ENCODE data around the gene HS2ST1. TPM values are rescaled to one million over a fixed set of nuclear protein-coding genes. Genes with fewer than 3 reads are reported as not detected.

The HS2ST1 gene
- total and polyA plus RNA-seq, 2 experiments from 2014 or later, result 10.1 to 15.2 TPM

DNA sequence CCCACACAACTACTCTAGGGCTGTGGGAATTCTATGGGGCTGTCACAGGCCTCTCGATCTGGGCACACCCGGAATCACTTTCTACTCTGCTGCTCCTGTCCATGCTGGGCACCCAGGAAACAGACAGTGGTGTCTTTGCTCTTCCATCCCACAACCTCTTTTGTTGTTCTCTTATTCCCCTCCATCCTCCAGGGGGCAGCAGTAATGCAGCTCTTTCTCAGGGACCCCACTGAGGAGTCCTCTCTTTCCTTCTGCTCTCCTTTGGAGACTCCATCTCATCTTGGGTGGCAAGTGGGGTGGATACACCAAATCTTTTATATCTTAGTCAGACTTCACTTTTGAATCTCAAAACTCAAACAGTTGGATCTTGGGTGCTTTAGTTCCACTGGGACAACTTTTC lies 206.3 kb downstream of the HS2ST1 start:
- H3K9ac ChIP-seq, result no peak overlapping the region
- no peaks in the 10 kb centered on the region for H3K27me3 ChIP-seq (replicated peaks; ENCODE audit: insufficient read depth)
- in situ Hi-C loops (cut with MboI), result no loop called here

DNA sequence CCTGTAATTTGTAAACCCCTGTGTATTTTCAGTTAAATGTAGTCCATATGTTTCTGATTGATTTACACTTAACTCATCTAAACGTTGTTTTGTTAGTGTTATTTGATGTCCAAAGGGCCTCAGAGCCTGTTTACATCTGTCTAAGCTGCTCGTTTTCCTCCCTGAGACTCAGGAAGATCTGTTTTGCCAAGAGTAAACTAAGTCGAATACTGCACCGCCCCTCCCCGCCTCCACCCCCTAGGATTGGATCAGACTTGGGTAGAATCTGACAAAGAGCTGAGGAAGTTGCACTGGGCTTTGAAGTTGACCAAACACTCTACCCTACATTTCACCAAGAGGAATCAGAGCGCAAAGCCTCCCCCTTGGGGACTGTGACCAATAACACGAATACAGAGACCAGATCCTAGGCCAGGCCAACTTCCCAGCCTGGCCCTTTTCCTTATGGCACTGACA lies 207.3 kb downstream of the HS2ST1 start:
- Histone ChIP-seq H3K27me3 (replicated peaks; ENCODE audit: insufficient read depth) (no peaks in the 10 kb centered on the region), H3F3A (ENCODE audit: insufficient read depth) (no peaks in the 10 kb centered on the region), H3K4me3 (no peak overlapping the region), H3K9me2 (ENCODE audit: insufficient read depth) (no peaks in the 10 kb centered on the region), H4K20me1 (ENCODE audit: insufficient read depth) (no peaks in the 10 kb centered on the region), H3K79me2 (ENCODE audit: insufficient read depth) (no peaks in the 10 kb centered on the region), H3K27ac (no peak overlapping the region), H3K9me3 (ENCODE audit: low read depth) (no peaks in the 10 kb centered on the region), H3K4me1 (ENCODE audit: insufficient read depth) (peaks cover 6% of the 10 kb centered on the region; the same call in 1 of the 2 replicates), H3K36me3 (ENCODE audit: low read depth) (no peaks in the 10 kb centered on the region), H2AFZ (no peak overlapping the region), H3K4me2 (ENCODE audit: unreplicated experiment) (no peak overlapping the region), H3K9ac (no peak overlapping the region)
- 40 to 43% methylated on average over 7 of the region's 7 CpGs for WGBS, 2 experiments (ENCODE audit: low coverage in 1 of 2, low lambda C conversion rate in 2 of 2, missing lambda C conversion rate in 2 of 2)
- no peak for DNase-seq
- in situ Hi-C loops (cut with MboI), result no loop called here
- TF ChIP-seq EZH2phosphoT487 (IDR thresholded peaks at IDR 0.05; ENCODE audit: insufficient read depth, low read depth) (no peak), EZH2 (IDR thresholded peaks at IDR 0.05; ENCODE audit: insufficient read depth, poor library complexity, severe bottlenecking) (no peak)

More for the DNA sequence above, 206.3 kb downstream of the HS2ST1 start:
- Histone ChIP-seq H3K79me2 (ENCODE audit: insufficient read depth) (no peaks in the 10 kb centered on the region), H2AFZ (no peak overlapping the region), H3F3A (ENCODE audit: insufficient read depth) (peaks cover 5% of the 10 kb centered on the region; the same call in 1 of the 2 replicates), H3K4me2 (ENCODE audit: unreplicated experiment) (no peak overlapping the region), H3K4me3 (no peak overlapping the region), H3K27ac (no peak overlapping the region), H3K9me3 (ENCODE audit: low read depth) (no peaks in the 10 kb centered on the region), H3K9me2 (ENCODE audit: insufficient read depth) (no peaks in the 10 kb centered on the region), H3K4me1 (ENCODE audit: insufficient read depth) (peaks cover 9% of the 10 kb centered on the region), H4K20me1 (ENCODE audit: insufficient read depth) (no peaks in the 10 kb centered on the region), H3K36me3 (ENCODE audit: low read depth) (no peaks in the 10 kb centered on the region)
- TF ChIP-seq EZH2phosphoT487 (IDR thresholded peaks at IDR 0.05; ENCODE audit: insufficient read depth, low read depth), result no peak
- no peak for TF ChIP-seq EZH2 (IDR thresholded peaks at IDR 0.05; ENCODE audit: insufficient read depth, poor library complexity, severe bottlenecking)
- WGBS, 2 experiments (ENCODE audit: low coverage in 1 of 2, low lambda C conversion rate in 2 of 2, missing lambda C conversion rate in 2 of 2), result 94 to 96% methylated on average over 2 of the region's 2 CpGs
- no peak for DNase-seq

GRCh38 chr1:87122243-87122642 lies 207.8 kb downstream of the HS2ST1 start:
- no peaks in the 10 kb centered on the region for H4K20me1 ChIP-seq (ENCODE audit: insufficient read depth)
- peaks cover 6% of the 10 kb centered on the region; the same call in 1 of the 2 replicates for H3K4me1 ChIP-seq (ENCODE audit: insufficient read depth)
- 100% methylated on average over 1 of the region's 1 CpG for WGBS, 2 experiments (ENCODE audit: low coverage in 1 of 2, low lambda C conversion rate in 2 of 2, missing lambda C conversion rate in 2 of 2)
- no peak overlapping the region for H3K27ac ChIP-seq
- no peak for TF ChIP-seq EZH2phosphoT487 (IDR thresholded peaks at IDR 0.05; ENCODE audit: insufficient read depth, low read depth)
- TF ChIP-seq EZH2 (IDR thresholded peaks at IDR 0.05; ENCODE audit: insufficient read depth, poor library complexity, severe bottlenecking), result no peak
- no peaks in the 10 kb centered on the region for H3K79me2 ChIP-seq (ENCODE audit: insufficient read depth)
- DNase-seq, result no peak
- no peaks in the 10 kb centered on the region for H3K36me3 ChIP-seq (ENCODE audit: low read depth)
- no peak overlapping the region for H3K4me3 ChIP-seq
- no peaks in the 10 kb centered on the region for H3K27me3 ChIP-seq (replicated peaks; ENCODE audit: insufficient read depth)
- H3K4me2 ChIP-seq (ENCODE audit: unreplicated experiment), result no peak overlapping the region
- H3K9ac ChIP-seq, result no peak overlapping the region
- no peaks in the 10 kb centered on the region for H3K9me3 ChIP-seq (ENCODE audit: low read depth)
- in situ Hi-C loops (cut with MboI), result no loop called here
- no peaks in the 10 kb centered on the region for H3K9me2 ChIP-seq (ENCODE audit: insufficient read depth)
- H2AFZ ChIP-seq, result no peak overlapping the region
- H3F3A ChIP-seq (ENCODE audit: insufficient read depth), result no peaks in the 10 kb centered on the region

GRCh38 chr1:87123610-87124009 lies 209.2 kb downstream of the HS2ST1 start:
- H4K20me1 ChIP-seq (ENCODE audit: insufficient read depth), result no peaks in the 10 kb centered on the region
- H3K4me1 ChIP-seq (ENCODE audit: insufficient read depth), result no peaks in the 10 kb centered on the region
- H3K9me3 ChIP-seq (ENCODE audit: low read depth), result no peaks in the 10 kb centered on the region
- no peaks in the 10 kb centered on the region for H3F3A ChIP-seq (ENCODE audit: insufficient read depth)
- H3K27me3 ChIP-seq (replicated peaks; ENCODE audit: insufficient read depth), result no peaks in the 10 kb centered on the region
- H3K4me2 ChIP-seq (ENCODE audit: unreplicated experiment), result no peak overlapping the region
- in situ Hi-C loops (cut with MboI), result no loop called here
- H3K36me3 ChIP-seq (ENCODE audit: low read depth), result no peaks in the 10 kb centered on the region
- H2AFZ ChIP-seq, result no peak overlapping the region
- H3K9me2 ChIP-seq (ENCODE audit: insufficient read depth), result no peaks in the 10 kb centered on the region
- WGBS, 2 experiments (ENCODE audit: low coverage in 1 of 2, low lambda C conversion rate in 2 of 2, missing lambda C conversion rate in 2 of 2), result 85 to 86% methylated on average over 6 of the region's 6 CpGs
- no peaks in the 10 kb centered on the region for H3K79me2 ChIP-seq (ENCODE audit: insufficient read depth)
- no peak for TF ChIP-seq EZH2phosphoT487 (IDR thresholded peaks at IDR 0.05; ENCODE audit: insufficient read depth, low read depth)
- H3K9ac ChIP-seq, result no peak overlapping the region
- no peak for DNase-seq
- H3K4me3 ChIP-seq, result no peak overlapping the region
- H3K27ac ChIP-seq, result no peak overlapping the region

Measured in GM23248 (cell line).